Mucosa of descending colon (tissue), 3 donors: ENCODE results near the gene NALF2. TPM values are rescaled to one million over a fixed set of nuclear protein-coding genes. Genes with fewer than 3 reads are reported as not detected.

Experiments used
- ATAC-seq: fragments of 200-7000 bp; cut with Tn5 transposase; one replicate; pipeline ENCODE4 v1.9.1; 2020; ENCODE audit warnings: mild to moderate bottlenecking, moderate library complexity
- DNase-seq, 3 donors: peaks; one replicate each; pipeline ENCODE4 v3.0.0-alpha.2; 2020
- H3K36me3 ChIP-seq: fragments of 200-600 bp; one replicate; pipeline ENCODE4 v1.8.0; 2021; ENCODE audit warnings: low read depth, mild to moderate bottlenecking
- H3K4me1 ChIP-seq: fragments of 200-600 bp; one replicate; pipeline ENCODE4 v1.8.0; 2021; ENCODE audit warnings: low read depth, mild to moderate bottlenecking
- H3K4me3 ChIP-seq: fragments of 200-600 bp; one replicate; pipeline ENCODE4 v1.8.0; 2021; ENCODE audit warnings: mild to moderate bottlenecking
- H3K9me3 ChIP-seq: fragments of 200-600 bp; one replicate; pipeline ENCODE4 v1.8.0; 2021; ENCODE audit warnings: mild to moderate bottlenecking
- CTCF ChIP-seq: fragments of 200-600 bp; IDR thresholded peaks from one replicate; pipeline ENCODE4 v1.8.0; 2022; ENCODE audit warnings: antibody characterized with exemption, mild to moderate bottlenecking
- intact Hi-C, 2 donors: fragments of 100-400 bp; cut with DNase I in 1 of 2; cut with micrococcal nuclease in 1 of 2; formaldehyde crosslinking; loops; one replicate each; pipeline versions ENCODE4 v1.11.0 to v1.11.1; 2022; cut with DNase I, micrococcal nuclease
- total RNA-seq, 3 donors: library from RNA; stranded (reverse); fragmentation: NEBNext Ultra II Directional in 2 of 3; extraction: Animal tissue kit (Norgen Biotek cat#: 25700) in 2 of 3; gene quantifications; one replicate each; pipeline versions ENCODE4 v1.2.1 to v1.2.4, GENCODE V29; 2021 to 2023
- donor health status: DM: no; HTN: no; CAD: no; lungs with moderate emphysema.
- donor health status: DM: no; HTN: no; CAD: no.
- donor health status: DM: no; HTN: yes; CAD: no.

NALF2 gene
- total RNA-seq, 3 donors from 2014 or later: 0.22 to 0.98 (median 0.51) TPM

GRCh38 chrX:69552512-69552911 lies 48.4 kb downstream of the NALF2 start:
- no peak for ATAC-seq
- no peaks in the 10 kb centered on the region for H3K36me3 ChIP-seq
- no peaks in the 10 kb centered on the region for H3K4me1 ChIP-seq
- no peak for TF ChIP-seq CTCF
- no peaks in the 10 kb centered on the region for H3K9me3 ChIP-seq
- H3K4me3 ChIP-seq: no peak overlapping the region
- no peak for DNase-seq
- intact Hi-C loops: no loop called here

Other genes starting within 250 kb of the NALF2 start
- gene EDA, start 111.8 kb downstream of the NALF2 start, total RNA-seq: 1 to 10 TPM; 2.6 to 7.2 (median 4.9) TPM